B cell (primary cell): ENCODE data around the gene HOXC4. TPM values are rescaled to one million over a fixed set of nuclear protein-coding genes. Genes with fewer than 3 reads are reported as not detected.

Experiments used
- ATAC-seq: fragments of 200-7000 bp; cut with Tn5 transposase; one replicate; pipeline ENCODE4 v1.10.0; 2021; ENCODE audit warnings: low read depth, mild to moderate bottlenecking, moderate number of reproducible peaks, moderate library complexity
- CTCF ChIA-PET: fragments of 350-600 bp; sonication (Branson Sonifier 250); formaldehyde crosslinking; loops from one replicate; lab custom pipeline; 2021; ENCODE audit warnings: antibody characterized with exemption, inconsistent platforms; lab: Charles Lee
- POLR2A ChIA-PET: fragments of 350-600 bp; sonication (Branson Sonifier 250); formaldehyde crosslinking; loops from one replicate; lab custom pipeline; 2021; ENCODE audit warnings: antibody characterized with exemption; lab: Charles Lee
- DNase-seq: peaks from one replicate; pipeline ENCODE4 v3.0.0; 2013
- H2AFZ ChIP-seq: 2 replicates; pipeline ENCODE4 v1.6.1; 2012; ENCODE audit warnings: mild to moderate bottlenecking, low read depth, low read length; ENCODE audit not compliant: insufficient read depth, poor library complexity, severe bottlenecking
- H3K27ac ChIP-seq, 2 donors: 1 replicate in 1 of 2; 2 replicates in 1 of 2; pipeline ENCODE4 v1.5.1; 2012 to 2013; ENCODE audit warnings: low read length in 2 of 2, mild to moderate bottlenecking in 2 of 2, moderate library complexity in 1 of 2
- H3K27me3 ChIP-seq, 4 experiments: fragments of 200-600 bp in 1 of 4; sonication (generic) in 1 of 4; replicated peaks in 1 of 4; 1 replicate in 2 of 4; 2 replicates in 2 of 4; pipeline versions ENCODE4 v1.6.1 to v1.7.0; 2013 to 2016; ENCODE audit warnings: low read length in 3 of 4, mild to moderate bottlenecking in 2 of 4, mixed read lengths in 1 of 4, moderate library complexity in 1 of 4; ENCODE audit not compliant: insufficient read depth in 4 of 4, control insufficient read depth in 3 of 4; ENCODE audit errors: control extremely low read depth in 1 of 4
- H3K36me3 ChIP-seq, 2 experiments: replicated peaks in 1 of 2; 1 replicate in 1 of 2; 2 replicates in 1 of 2; pipeline versions ENCODE4 v1.6.1 to v1.7.1; 2013; ENCODE audit warnings: low read length in 1 of 2; ENCODE audit not compliant: insufficient read depth in 2 of 2, control insufficient read depth in 1 of 2; ENCODE audit errors: control extremely low read depth in 1 of 2, extremely low read depth in 1 of 2
- H3K4me1 ChIP-seq, 2 donors: fragments of 200-600 bp in 1 of 2; sonication (generic) in 1 of 2; 1 replicate in 1 of 2; 2 replicates in 1 of 2; pipeline versions ENCODE4 v1.5.1 to v1.6.1; 2013 to 2017; ENCODE audit warnings: low read length in 2 of 2; ENCODE audit not compliant: control insufficient read depth in 2 of 2, insufficient read depth in 2 of 2
- H3K4me2 ChIP-seq: replicated peaks from 2 replicates; pipeline ENCODE3; 2012; ENCODE audit warnings: mild to moderate bottlenecking, low read depth, low read length; ENCODE audit not compliant: poor library complexity, severe bottlenecking
- H3K4me3 ChIP-seq, 5 experiments: fragments of 200-600 bp in 1 of 5; sonication (generic) in 1 of 5; 1 replicate in 3 of 5; 2 replicates in 2 of 5; pipeline versions ENCODE4 v1.5.1 to v1.7.0; 2011 to 2016; ENCODE audit warnings: low read length in 4 of 5, mild to moderate bottlenecking in 4 of 5, low read depth in 2 of 5, control low read depth in 1 of 5, moderate library complexity in 1 of 5; ENCODE audit not compliant: insufficient read depth in 1 of 5; ENCODE audit errors: control extremely low read depth in 1 of 5, extremely low read depth in 1 of 5
- H3K79me2 ChIP-seq: fragments of 200-600 bp; sonication (generic); one replicate; pipeline ENCODE4 v1.6.0; 2016; ENCODE audit warnings: low read length; ENCODE audit not compliant: control insufficient read depth, insufficient read depth
- H3K9ac ChIP-seq: fragments of 200-600 bp; sonication (generic); 2 replicates; pipeline ENCODE4 v1.6.1; 2017; ENCODE audit warnings: mild to moderate bottlenecking, low read length, moderate library complexity
- H3K9me3 ChIP-seq, 3 donors: one replicate each; pipeline versions ENCODE4 v1.6.1 to v1.7.1; 2013; ENCODE audit warnings: low read length in 2 of 3; ENCODE audit not compliant: control insufficient read depth in 2 of 3, insufficient read depth in 1 of 3; ENCODE audit errors: control extremely low read depth in 1 of 3
- H4K20me1 ChIP-seq: 2 replicates; pipeline ENCODE4 v1.6.0; 2012; ENCODE audit warnings: mild to moderate bottlenecking, low read length; ENCODE audit not compliant: insufficient read depth, control insufficient read depth, poor library complexity, severe bottlenecking
- H3K27ac Mint-ChIP-seq: one replicate; pipeline ENCODE4 v1.8.0; 2021; ENCODE audit warnings: mixed read lengths
- H3K27me3 Mint-ChIP-seq: one replicate; pipeline ENCODE4 v1.8.0; 2021; ENCODE audit warnings: mixed read lengths
- H3K4me1 Mint-ChIP-seq: one replicate; pipeline ENCODE4 v1.8.0; 2021; ENCODE audit warnings: mixed read lengths
- H3K4me3 Mint-ChIP-seq: one replicate; pipeline ENCODE4 v1.8.0; 2021; ENCODE audit warnings: mixed read lengths
- H3K9me3 Mint-ChIP-seq: one replicate; pipeline ENCODE4 v1.8.0; 2022; ENCODE audit warnings: mixed read lengths; ENCODE audit not compliant: insufficient read depth
- CTCF ChIP-seq: fragments of 200-600 bp; IDR thresholded peaks from one replicate; pipeline ENCODE4 v1.8.0; 2022; ENCODE audit warnings: antibody characterized with exemption, mild to moderate bottlenecking
- EZH2 ChIP-seq: IDR thresholded peaks from 2 replicates; pipeline ENCODE4 v1.6.1; 2012; ENCODE audit warnings: borderline replicate concordance, low read depth, mild to moderate bottlenecking, moderate library complexity, low read length; ENCODE audit not compliant: insufficient read depth, poor library complexity, severe bottlenecking
- WGBS: methylation state at CpG from one replicate; pipeline ENCODE4 v1.1.5; 2013; ENCODE audit warnings: missing lambda C conversion rate; ENCODE audit not compliant: insufficient coverage; 5-methylcytosine and 5-hydroxymethylcytosine counted together
- intact Hi-C: fragments of 100-400 bp; cut with micrococcal nuclease; formaldehyde crosslinking; loops from one replicate; pipeline ENCODE4 v1.10.0; 2022
- polyA plus RNA-seq: library from polyadenylated mRNA; depleted of rRNA; stranded (reverse); fragments of >200 nt; gene quantifications from 2 replicates; pipeline ENCODE4 v1.2.3, GENCODE V29; 2012
- total RNA-seq, 2 donors: library from RNA; stranded (reverse); fragments of 120-200 nt in 1 of 2; gene quantifications; 1 replicate in 1 of 2; 2 replicates in 1 of 2; pipeline versions ENCODE4 v1.2.3 to v1.2.4, GENCODE V29; 2013 to 2022

Gene HOXC4
- total and polyA plus RNA-seq, 2 donors (not counting 1 experiment from before 2014, with no cell fraction given) = 4.3 to 6.5 TPM

- peaks cover 46% of the 10 kb centered on the region for H3K27me3 Mint-ChIP-seq
- no CpG with 5 or more reads among the region's 1 CpG for WGBS
- no peak overlapping the region for H3K9ac ChIP-seq
- no peaks in the 10 kb centered on the region for H3K79me2 ChIP-seq
- H3K4me3 ChIP-seq = no peak overlapping the region
- H3K27ac ChIP-seq = no peak overlapping the region
- no peaks in the 10 kb centered on the region for H4K20me1 ChIP-seq
- no peaks in the 10 kb centered on the region for H3K9me3 Mint-ChIP-seq
- CTCF ChIA-PET = no interaction called here
- H3K4me1 ChIP-seq = no peaks in the 10 kb centered on the region
- no peak for ATAC-seq
- H3K27ac Mint-ChIP-seq = no peak overlapping the region
- TF ChIP-seq EZH2 (no peak), CTCF (no peak)
- H3K27me3 ChIP-seq = peaks cover 0 to 22% (median 15%) of the 10 kb centered on the region in 4 experiments
- H3K4me1 Mint-ChIP-seq = no peaks in the 10 kb centered on the region
- DNase-seq = no peak
- intact Hi-C loops = no loop called here
- no peaks in the 10 kb centered on the region for H3K36me3 ChIP-seq
- no peak overlapping the region for H3K4me2 ChIP-seq
- H3K9me3 ChIP-seq = no peaks in the 10 kb centered on the region
- POLR2A ChIA-PET = no interaction called here
- no peak overlapping the region for H2AFZ ChIP-seq
- no peak overlapping the region for H3K4me3 Mint-ChIP-seq
These were observed 18.3 kb downstream of the HOXC4 start for GRCh38 chr12:54071942-54072341.

GRCh38 chr12:54074308-54074707 is 20.7 kb downstream of the HOXC4 start:
- TF ChIP-seq CTCF (no peak), EZH2 (no peak)
- Mint-ChIP-seq H3K9me3 (no peaks in the 10 kb centered on the region), H3K27me3 (peaks cover 34% of the 10 kb centered on the region), H3K4me3 (no peak overlapping the region), H3K4me1 (no peaks in the 10 kb centered on the region), H3K27ac (no peak overlapping the region)
- H3K9me3 ChIP-seq = no peaks in the 10 kb centered on the region
- intact Hi-C loops = no loop called here
- peaks cover 0 to 22% (median 15%) of the 10 kb centered on the region in 4 experiments for H3K27me3 ChIP-seq
- H3K79me2 ChIP-seq = no peaks in the 10 kb centered on the region
- H3K4me3 ChIP-seq = no peak overlapping the region
- H2AFZ ChIP-seq = no peak overlapping the region
- DNase-seq (no peak), ATAC-seq (no peak)
- H3K36me3 ChIP-seq = no peaks in the 10 kb centered on the region
- H3K4me2 ChIP-seq = no peak overlapping the region
- H4K20me1 ChIP-seq = no peaks in the 10 kb centered on the region
- ChIA-PET POLR2A (no interaction called here), CTCF (no interaction called here)
- H3K9ac ChIP-seq = no peak overlapping the region
- no peaks in the 10 kb centered on the region for H3K4me1 ChIP-seq
- 96% methylated on average over 3 of the region's 6 CpGs for WGBS
- H3K27ac ChIP-seq = no peak overlapping the region
